H1 (cell line): Measurements from ENCODE around the gene KCNMA1. TPM values are rescaled to one million over a fixed set of nuclear protein-coding genes. Genes with fewer than 3 reads are reported as not detected.

ENCODE experiments used
- CHD1 ChIP-seq: IDR thresholded peaks from 2 replicates; pipeline ENCODE4 v1.6.1; 2012; ENCODE audit warnings: low read depth, low read length, improper control_type of control experiment
- SP1 ChIP-seq: IDR thresholded peaks from 2 replicates; pipeline ENCODE4 v1.6.1; 2011; ENCODE audit warnings: low read depth, low read length
- polyA plus RNA-seq, 7 experiments: library from polyadenylated mRNA; depleted of rRNA in 3 of 7; stranded (reverse) in 5 of 7; unstranded in 2 of 7; fragments of >200 nt in 5 of 7; fragments of 200-250 nt in 2 of 7; gene quantifications; 1 replicate in 5 of 7; 2 replicates in 1 of 7; 4 replicates in 1 of 7; pipeline versions ENCODE4 v1.2.1 to v1.2.3, GENCODE V29; 2011 to 2013; ENCODE audit warnings: missing spikeins in 2 of 7, mixed read lengths in 2 of 7
- total RNA-seq: library from RNA; stranded (reverse); fragmentation: NEBNext Ultra II Directional; extraction: Animal tissue kit (Norgen Biotek cat#: 25700); gene quantifications from 2 replicates; pipeline ENCODE4 v1.2.1, GENCODE V29; 2021

The KCNMA1 gene
- total and polyA plus RNA-seq, 2 of the 8 experiments (the other 6 are each of a cell fraction or from before 2014, with no cell fraction given), result 10.2 to 11.1 TPM

- TF ChIP-seq CHD1 (no peak), SP1 (no peak)
Measured at GRCh38 chr10:77533146-77533886, 104.3 kb downstream of the KCNMA1 start (continued).
